Measurements from ENCODE around the gene ARL8B. TPM values are rescaled to one million over a fixed set of nuclear protein-coding genes. Genes with fewer than 3 reads are reported as not detected.
A peak's percentile ranks its signal among the peaks of the same experiment; 100 is the strongest.

The ARL8B gene
- total and polyA plus RNA-seq, 9 of the 15 experiments (the other 6 are each of a cell fraction or from before 2014, with no cell fraction given) = 28.5 to 99.4 (median 77.2) TPM

DNA sequence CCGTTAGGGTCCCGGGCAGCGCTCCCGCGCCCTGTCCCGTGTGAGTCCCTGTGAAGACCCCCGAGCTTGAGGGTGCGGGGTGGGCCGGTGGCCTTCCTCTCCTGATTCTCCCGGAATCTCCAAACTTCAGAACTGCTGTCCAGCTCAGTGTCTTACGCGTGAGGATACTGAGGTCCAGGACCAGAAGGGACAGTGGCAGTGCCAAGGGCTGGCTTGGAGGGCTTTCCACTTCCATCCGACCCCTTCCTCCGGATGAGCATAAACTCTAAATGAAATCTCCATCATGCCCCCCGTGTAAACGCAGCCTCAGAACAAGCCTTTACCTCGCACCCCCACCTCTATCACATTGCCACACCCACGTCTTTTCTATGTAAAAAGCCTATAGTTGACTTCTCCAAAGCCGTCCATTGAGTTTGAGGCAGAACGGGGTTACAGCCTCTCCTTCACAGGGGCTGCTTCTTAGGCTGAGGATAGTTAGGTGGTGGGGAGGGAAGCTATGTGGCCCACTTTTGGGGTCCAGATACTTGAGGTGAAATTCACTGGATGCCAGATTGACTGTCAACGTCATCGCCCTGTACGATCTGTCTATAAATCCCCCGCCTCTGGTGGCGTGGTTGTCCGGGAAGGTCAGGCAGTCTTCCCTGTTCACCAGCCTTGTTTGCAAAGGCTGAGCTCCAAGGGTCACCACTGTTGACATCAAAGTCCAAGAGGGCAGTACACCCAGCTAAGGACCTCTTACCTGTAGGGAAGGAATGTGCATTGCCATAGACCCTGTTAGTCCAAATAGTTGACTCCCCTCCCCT, 66.5 kb downstream of the ARL8B start (continued):
- TF ChIP-seq REST (IDR thresholded peaks at IDR 0.05; ENCODE audit: borderline replicate concordance) (peak; percentile 58), REST (CRISPR knock-in tag; IDR thresholded peaks at IDR 0.05; ENCODE audit: low read depth) (no peak; the same call in 1 of the 2 replicates), MYBL2 (IDR thresholded peaks at IDR 0.05; ENCODE audit: low read depth) (no peak), MYBL2 (CRISPR knock-in tag; IDR thresholded peaks at IDR 0.05; ENCODE audit: borderline replicate concordance) (no peak), NFE2 (IDR thresholded peaks at IDR 0.05; ENCODE audit: low read depth) (no peak), ZNF165 (CRISPR knock-in tag; IDR thresholded peaks at IDR 0.05; ENCODE audit: borderline replicate concordance) (no peak), GABPA (tag; conservative IDR thresholded peaks at IDR 0.05; ENCODE audit: low read depth) (peak; percentile 58; the same call in 1 of the 2 replicates), ZNF707 (CRISPR knock-in tag; conservative IDR thresholded peaks at IDR 0.05) (no peak), SAP30 (IDR thresholded peaks at IDR 0.05; ENCODE audit: borderline replicate concordance, insufficient read depth, low read depth, low read length, poor library complexity, severe bottlenecking) (peak; percentile 51), SMARCE1 (IDR thresholded peaks at IDR 0.05) (peak; percentile 48; the same call in 1 of the 2 replicates), PHF20 (IDR thresholded peaks at IDR 0.05; ENCODE audit: partially characterized antibody) (peak; percentile 34), ZBTB9 (CRISPR knock-in tag; IDR thresholded peaks at IDR 0.05) (peak; percentile 46; the same call in 1 of the 2 replicates), BRCA1 (IDR thresholded peaks at IDR 0.05) (no peak), BRCA1 (CRISPR knock-in tag; IDR thresholded peaks at IDR 0.05) (no peak), HSF4 (CRISPR knock-in tag; IDR thresholded peaks at IDR 0.05; ENCODE audit: borderline replicate concordance) (no peak), TEAD4 (IDR thresholded peaks at IDR 0.05; ENCODE audit: low read length) (no peak), TEAD4 (CRISPR knock-in tag; IDR thresholded peaks at IDR 0.05; ENCODE audit: borderline replicate concordance) (peak; percentile 0; the same call in 1 of the 2 replicates)
- TF ChIP-seq, protein P1, sequence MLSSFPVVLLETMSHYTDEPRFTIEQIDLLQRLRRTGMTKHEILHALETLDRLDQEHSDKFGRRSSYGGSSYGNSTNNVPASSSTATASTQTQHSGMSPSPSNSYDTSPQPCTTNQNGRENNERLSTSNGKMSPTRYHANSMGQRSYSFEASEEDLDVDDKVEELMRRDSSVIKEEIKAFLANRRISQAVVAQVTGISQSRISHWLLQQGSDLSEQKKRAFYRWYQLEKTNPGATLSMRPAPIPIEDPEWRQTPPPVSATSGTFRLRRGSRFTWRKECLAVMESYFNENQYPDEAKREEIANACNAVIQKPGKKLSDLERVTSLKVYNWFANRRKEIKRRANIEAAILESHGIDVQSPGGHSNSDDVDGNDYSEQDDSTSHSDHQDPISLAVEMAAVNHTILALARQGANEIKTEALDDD (IDR thresholded peaks at IDR 0.05) = 0 out of 2 replicates have a peak, but pooled peaks have one; percentile 34

Measured in K562 (cell line).